Activated naive CD4-positive, alpha-beta T cell treated with anti-CD3 and anti-CD28 coated beads, Interleukin-2, amount 50 U/mL, for 72 hours (primary cell): ENCODE data around the gene PCDHGA12. TPM values are rescaled to one million over a fixed set of nuclear protein-coding genes. Genes with fewer than 3 reads are reported as not detected.
"Not testable (repeated sequence)": the region's sequence is repeated elsewhere in the genome, so short reads cannot be mapped to it uniquely, and the experiment has no call there.

Experiments used
- ATAC-seq, 2 donors: fragments of 150-1000 bp; cut with Tn5 transposase; 2 replicates each; pipeline ENCODE4 v1.10.0; 2021; ENCODE audit warnings: mild to moderate bottlenecking in 2 of 2, moderate library complexity in 2 of 2
- DNase-seq, 2 donors: peaks; one replicate each; pipeline ENCODE4 v3.0.0; 2021 to 2022; ENCODE audit warnings: low spot score in 2 of 2
- H3K27ac Mint-ChIP-seq, 2 donors: one replicate each; pipeline ENCODE4 v1.8.0; 2022; ENCODE audit warnings: mild to moderate bottlenecking in 2 of 2, mixed read lengths in 2 of 2
- H3K36me3 Mint-ChIP-seq, 2 donors: one replicate each; pipeline ENCODE4 v1.8.0; 2022; ENCODE audit warnings: mixed read lengths in 2 of 2
- H3K9me3 Mint-ChIP-seq, 2 donors: one replicate each; pipeline ENCODE4 v1.8.0; 2022; ENCODE audit warnings: mixed read lengths in 2 of 2
- total RNA-seq, 2 donors: library from RNA; stranded (reverse); gene quantifications; one replicate each; pipeline ENCODE4 v1.2.3, GENCODE V29; 2022

PCDHGA12 gene
- total RNA-seq, 2 donors from 2014 or later = 0.10 to 0.16 TPM

DNA sequence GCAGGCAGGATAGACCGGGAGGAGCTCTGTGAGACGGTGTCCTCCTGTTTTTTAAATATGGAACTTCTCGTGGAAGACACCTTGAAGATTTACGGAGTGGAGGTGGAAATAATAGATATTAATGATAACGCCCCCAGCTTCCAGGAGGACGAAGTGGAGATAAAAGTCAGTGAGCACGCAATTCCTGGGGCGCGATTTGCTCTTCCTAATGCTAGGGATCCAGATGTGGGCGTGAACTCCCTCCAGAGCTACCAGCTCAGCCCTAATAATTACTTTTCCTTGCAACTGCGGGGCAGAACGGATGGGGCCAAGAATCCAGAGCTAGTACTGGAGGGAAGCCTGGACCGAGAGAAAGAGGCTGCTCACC is 8.8 kb upstream of the PCDHGA12 start:
- H3K36me3 Mint-ChIP-seq = peaks cover 52 to 70% of the 10 kb centered on the region in 2 donors
- H3K27ac Mint-ChIP-seq = peak overlapping the region in 1 of 2 donors; percentile 36
- ATAC-seq = no peak
- no peak for DNase-seq
- H3K9me3 Mint-ChIP-seq = peaks cover 25 to 33% of the 10 kb centered on the region in 2 donors

DNA sequence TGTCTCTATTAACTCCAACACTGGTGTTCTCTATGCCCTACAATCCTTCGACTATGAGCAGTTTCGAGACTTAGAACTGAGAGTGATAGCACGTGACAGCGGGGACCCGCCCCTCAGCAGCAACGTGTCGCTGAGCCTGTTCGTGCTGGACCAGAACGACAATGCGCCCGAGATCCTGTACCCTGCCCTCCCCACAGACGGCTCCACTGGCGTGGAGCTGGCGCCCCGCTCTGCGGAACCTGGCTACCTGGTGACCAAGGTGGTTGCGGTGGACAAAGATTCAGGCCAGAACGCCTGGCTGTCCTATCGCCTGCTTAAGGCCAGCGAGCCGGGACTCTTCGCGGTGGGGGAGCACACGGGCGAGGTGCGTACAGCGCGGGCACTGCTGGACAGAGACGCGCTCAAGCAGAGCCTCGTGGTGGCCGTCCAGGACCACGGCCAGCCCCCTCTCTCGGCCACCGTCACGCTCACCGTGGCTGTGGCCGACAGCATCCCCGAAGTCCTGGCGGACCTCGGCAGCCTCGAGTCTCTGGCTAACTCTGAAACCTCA is 7.5 kb upstream of the PCDHGA12 start:
- H3K27ac Mint-ChIP-seq = no peak overlapping the region
- DNase-seq (no peak), ATAC-seq (no peak)
- H3K9me3 Mint-ChIP-seq = peaks cover 29 to 37% of the 10 kb centered on the region in 2 donors
- peaks cover 50 to 75% of the 10 kb centered on the region in 2 donors for H3K36me3 Mint-ChIP-seq

DNA sequence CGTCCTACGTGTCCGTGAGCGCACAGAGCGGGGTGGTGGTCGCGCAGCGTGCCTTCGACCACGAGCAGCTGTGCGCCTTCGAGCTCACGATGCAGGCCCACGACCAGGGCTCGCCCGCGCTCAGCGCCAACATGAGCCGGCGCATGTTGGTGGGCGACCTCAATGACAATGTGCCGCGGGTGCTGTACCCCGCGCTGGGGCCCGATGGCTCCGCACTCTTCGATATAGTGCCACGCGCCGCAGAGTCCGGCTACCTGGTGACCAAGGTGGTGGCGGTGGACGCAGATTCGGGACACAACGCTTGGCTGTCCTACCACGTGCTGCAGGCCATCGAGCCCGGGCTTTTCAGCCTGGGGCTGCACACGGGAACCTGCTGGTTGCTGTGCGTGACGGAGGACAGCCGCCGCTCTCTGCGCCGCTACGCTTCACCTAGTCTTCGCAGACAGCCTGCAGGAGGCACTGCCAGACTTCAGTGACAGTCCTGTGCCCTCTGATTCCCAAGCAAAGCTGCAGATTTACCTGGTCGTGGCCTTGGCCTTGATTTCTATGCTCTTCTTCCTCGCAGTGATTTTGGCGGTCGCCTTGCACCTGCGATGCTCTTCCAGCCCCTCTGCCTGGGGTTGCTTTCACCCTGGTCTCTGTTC is 2.4 kb upstream of the PCDHGA12 start:
- peaks cover 41 to 68% of the 10 kb centered on the region in 2 donors for H3K36me3 Mint-ChIP-seq
- peak overlapping the region in 1 of 2 donors; percentile 50 for H3K27ac Mint-ChIP-seq
- ATAC-seq (no peak), DNase-seq (no peak)
- peaks cover 34 to 35% of the 10 kb centered on the region in 2 donors for H3K9me3 Mint-ChIP-seq

DNA sequence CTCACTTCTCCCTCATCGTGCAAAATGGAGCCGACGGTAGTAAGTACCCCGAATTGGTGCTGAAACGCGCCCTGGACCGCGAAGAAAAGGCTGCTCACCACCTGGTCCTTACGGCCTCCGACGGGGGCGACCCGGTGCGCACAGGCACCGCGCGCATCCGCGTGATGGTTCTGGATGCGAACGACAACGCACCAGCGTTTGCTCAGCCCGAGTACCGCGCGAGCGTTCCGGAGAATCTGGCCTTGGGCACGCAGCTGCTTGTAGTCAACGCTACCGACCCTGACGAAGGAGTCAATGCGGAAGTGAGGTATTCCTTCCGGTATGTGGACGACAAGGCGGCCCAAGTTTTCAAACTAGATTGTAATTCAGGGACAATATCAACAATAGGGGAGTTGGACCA is 979 bp downstream of the PCDHGA12 start:
- H3K27ac Mint-ChIP-seq = no peak overlapping the region
- H3K36me3 Mint-ChIP-seq = peaks cover 36 to 58% of the 10 kb centered on the region in 2 donors
- H3K9me3 Mint-ChIP-seq = peaks cover 26 to 35% of the 10 kb centered on the region in 2 donors
- DNase-seq (no peak), ATAC-seq (peak in 1 of 2 donors; percentile 37)

DNA sequence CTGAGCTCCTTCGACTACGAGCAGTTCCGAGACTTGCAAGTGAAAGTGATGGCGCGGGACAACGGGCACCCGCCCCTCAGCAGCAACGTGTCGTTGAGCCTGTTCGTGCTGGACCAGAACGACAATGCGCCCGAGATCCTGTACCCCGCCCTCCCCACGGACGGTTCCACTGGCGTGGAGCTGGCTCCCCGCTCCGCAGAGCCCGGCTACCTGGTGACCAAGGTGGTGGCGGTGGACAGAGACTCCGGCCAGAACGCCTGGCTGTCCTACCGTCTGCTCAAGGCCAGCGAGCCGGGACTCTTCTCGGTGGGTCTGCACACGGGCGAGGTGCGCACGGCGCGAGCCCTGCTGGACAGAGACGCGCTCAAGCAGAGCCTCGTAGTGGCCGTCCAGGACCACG is 2.0 kb downstream of the PCDHGA12 start:
- DNase-seq, H3K27ac Mint-ChIP-seq, ATAC-seq: not testable (repeated sequence)
- peaks cover 20 to 31% of the 10 kb centered on the region in 2 donors for H3K9me3 Mint-ChIP-seq
- H3K36me3 Mint-ChIP-seq = peaks cover 36 to 51% of the 10 kb centered on the region in 2 donors

DNA sequence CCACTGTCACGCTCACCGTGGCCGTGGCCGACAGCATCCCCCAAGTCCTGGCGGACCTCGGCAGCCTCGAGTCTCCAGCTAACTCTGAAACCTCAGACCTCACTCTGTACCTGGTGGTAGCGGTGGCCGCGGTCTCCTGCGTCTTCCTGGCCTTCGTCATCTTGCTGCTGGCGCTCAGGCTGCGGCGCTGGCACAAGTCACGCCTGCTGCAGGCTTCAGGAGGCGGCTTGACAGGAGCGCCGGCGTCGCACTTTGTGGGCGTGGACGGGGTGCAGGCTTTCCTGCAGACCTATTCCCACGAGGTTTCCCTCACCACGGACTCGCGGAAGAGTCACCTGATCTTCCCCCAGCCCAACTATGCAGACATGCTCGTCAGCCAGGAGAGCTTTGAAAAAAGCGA is 2.4 kb downstream of the PCDHGA12 start:
- Mint-ChIP-seq H3K9me3 (peaks cover 20 to 31% of the 10 kb centered on the region in 2 donors), H3K36me3 (peaks cover 36 to 48% of the 10 kb centered on the region in 2 donors)
- ATAC-seq, H3K27ac Mint-ChIP-seq, DNase-seq: not testable (repeated sequence)

DNA sequence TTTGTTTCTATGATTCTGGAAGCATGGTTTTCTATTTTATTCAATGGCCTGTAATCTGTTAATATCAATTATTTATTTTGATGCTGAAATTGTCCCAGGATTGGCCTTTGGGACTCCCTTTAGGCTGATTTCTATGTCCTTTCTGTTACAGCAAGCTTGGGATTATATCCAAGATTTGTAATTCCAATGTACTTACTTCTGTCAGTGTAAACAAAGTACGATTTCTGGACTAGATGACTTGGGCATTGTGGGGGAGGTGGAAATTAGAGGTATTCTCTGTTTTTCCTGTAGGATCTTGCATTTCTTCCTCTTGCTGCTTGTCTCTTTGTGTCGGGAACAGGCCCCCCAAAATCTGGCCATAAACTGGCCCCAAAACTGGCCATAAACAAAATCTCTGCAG is 3.7 kb downstream of the PCDHGA12 start:
- DNase-seq (no peak), ATAC-seq (no peak)
- H3K36me3 Mint-ChIP-seq = peaks cover 29 to 37% of the 10 kb centered on the region in 2 donors
- no peak overlapping the region for H3K27ac Mint-ChIP-seq
- peaks cover 16 to 25% of the 10 kb centered on the region in 2 donors for H3K9me3 Mint-ChIP-seq

DNA sequence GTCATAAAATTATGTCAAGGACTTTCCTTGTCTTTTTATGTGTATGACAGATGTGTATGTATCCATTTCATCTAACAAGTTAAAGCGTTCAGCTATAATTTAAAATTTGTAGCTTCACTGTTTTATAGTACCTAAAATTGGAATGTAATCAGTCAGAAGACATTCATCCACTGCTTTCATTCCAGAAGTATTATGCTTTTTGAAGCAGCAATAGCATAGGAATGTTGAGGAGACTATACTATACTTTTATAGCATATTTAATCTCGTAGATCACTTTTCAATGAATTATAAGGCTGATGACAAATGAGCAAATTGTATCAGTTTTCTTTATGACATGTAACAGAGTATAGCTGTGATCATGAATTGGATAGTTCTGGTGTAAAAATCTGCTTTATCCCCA is 6.9 kb downstream of the PCDHGA12 start:
- no peak overlapping the region for H3K27ac Mint-ChIP-seq
- peaks cover 3 to 11% of the 10 kb centered on the region in 2 donors for H3K9me3 Mint-ChIP-seq
- no peak for DNase-seq
- no peak for ATAC-seq
- peaks cover 13 to 17% of the 10 kb centered on the region in 2 donors for H3K36me3 Mint-ChIP-seq

DNA sequence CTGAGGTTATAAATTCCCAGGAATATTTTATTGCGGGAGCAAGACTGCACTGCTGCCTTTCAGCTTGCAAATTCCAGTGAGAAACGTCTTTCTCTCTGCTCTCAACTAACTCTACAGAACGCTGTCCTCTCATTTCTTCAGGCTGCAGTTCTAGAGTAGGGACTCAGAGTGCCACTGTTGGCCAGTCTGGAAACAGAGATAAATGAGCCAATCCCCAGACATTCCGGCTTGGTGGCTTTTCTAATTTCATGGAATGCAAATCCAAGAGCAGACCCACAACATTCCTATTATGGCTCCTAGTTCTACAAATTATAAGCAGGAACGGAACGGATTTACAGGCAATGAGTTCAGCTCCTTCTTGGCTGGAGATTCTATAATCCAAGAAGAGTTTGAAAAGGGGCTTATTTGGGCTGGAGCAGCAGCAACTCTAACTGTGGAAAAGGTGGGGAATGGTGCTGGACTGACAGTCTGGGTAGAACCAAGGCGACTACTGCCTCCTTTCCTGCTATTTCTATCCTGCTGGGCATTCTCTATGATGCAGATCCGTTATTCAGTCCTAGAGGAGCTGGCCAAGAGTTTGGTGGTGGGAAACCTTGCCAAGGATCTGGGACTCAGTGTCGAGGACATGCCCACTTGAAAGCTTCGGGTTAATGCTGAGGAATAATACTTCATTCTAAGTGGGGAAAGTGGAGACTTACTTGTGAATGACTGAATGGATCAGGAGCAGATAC is 9.3 kb downstream of the PCDHGA12 start:
- DNase-seq (no peak), ATAC-seq (no peak)
- Mint-ChIP-seq H3K27ac (no peak overlapping the region), H3K9me3 (peaks cover 3 to 5% of the 10 kb centered on the region in 2 donors), H3K36me3 (peaks cover 4 to 6% of the 10 kb centered on the region in 2 donors)

DNA sequence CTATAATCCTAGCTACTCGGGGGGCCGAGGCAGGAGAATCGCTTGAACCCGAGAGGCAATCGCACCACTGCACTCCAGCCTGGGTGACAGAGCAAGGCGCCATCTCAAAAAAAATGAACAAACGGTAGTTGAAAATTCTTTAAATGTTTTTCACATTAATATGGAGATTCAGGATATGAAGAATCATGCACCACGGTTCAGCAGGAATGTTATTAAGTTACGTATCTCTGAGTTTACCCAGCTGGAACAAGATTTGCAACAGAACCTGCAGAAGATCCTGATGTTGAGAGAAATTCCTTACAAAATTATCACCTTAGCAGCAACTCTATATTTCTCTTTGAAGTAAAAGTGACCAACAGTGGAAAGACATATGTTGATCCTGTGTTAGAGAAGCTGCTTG is 10.0 kb downstream of the PCDHGA12 start:
- H3K9me3 Mint-ChIP-seq = peaks cover 3 to 5% of the 10 kb centered on the region in 2 donors
- H3K36me3 Mint-ChIP-seq = peaks cover 4 to 6% of the 10 kb centered on the region in 2 donors
- H3K27ac Mint-ChIP-seq = no peak overlapping the region
- no peak for DNase-seq
- no peak for ATAC-seq

DNA sequence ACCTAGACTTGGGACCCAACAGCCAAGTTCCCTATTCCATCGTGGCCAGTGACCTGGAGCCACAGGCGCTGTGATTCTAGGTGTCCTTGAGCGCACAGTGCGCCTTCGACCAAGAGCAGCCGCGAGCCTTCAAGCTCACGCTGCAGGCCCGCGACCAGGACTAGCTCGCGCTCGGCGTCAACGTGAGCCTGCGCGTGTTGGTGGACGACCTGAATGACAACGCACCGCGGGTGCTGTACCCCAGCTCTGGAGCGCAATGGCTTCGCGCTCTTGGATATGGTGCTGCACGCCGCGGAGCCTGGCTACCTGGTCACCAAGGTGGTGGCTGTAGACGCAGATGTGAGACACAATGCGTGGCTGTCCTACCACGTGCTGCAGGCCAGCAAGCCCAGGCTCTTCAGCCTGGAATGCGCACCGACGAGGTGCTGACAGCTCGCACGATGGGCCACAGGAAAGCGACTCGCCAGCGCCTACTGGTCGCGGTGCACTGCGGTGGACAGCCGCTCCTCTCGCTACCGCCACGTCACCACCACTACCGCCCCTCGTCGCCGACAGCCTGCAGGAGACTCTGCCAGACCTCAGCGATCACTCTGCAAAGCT is 11.4 kb downstream of the PCDHGA12 start:
- no peak for DNase-seq
- no peak for ATAC-seq
- Mint-ChIP-seq H3K27ac (no peak overlapping the region), H3K36me3 (peaks cover 4 to 6% of the 10 kb centered on the region in 2 donors), H3K9me3 (peaks cover 3 to 5% of the 10 kb centered on the region in 2 donors)

DNA sequence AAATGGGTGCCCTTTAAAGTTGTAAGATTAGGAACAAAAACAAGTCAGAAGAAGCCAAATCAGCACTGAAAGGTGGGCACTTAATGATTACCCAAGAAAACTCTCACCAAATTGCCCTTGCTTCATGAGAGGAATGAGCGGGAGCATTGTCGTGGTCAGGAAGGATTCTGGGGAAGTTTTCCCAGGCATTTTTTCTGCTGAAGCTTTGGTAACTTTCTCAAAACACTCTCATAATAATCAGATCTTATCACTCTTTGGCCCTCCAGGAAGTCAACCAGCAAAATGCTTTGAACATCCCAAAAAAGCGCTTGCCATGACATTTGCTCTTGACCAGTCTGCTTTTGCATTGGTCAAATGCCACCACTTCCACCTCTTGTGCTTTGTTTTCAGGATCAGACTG is 35.0 kb downstream of the PCDHGA12 start:
- Mint-ChIP-seq H3K36me3 (peaks cover 0 to 5% of the 10 kb centered on the region in 2 donors), H3K9me3 (no peaks in the 10 kb centered on the region), H3K27ac (no peak overlapping the region)
- no peak for DNase-seq
- ATAC-seq = no peak

DNA sequence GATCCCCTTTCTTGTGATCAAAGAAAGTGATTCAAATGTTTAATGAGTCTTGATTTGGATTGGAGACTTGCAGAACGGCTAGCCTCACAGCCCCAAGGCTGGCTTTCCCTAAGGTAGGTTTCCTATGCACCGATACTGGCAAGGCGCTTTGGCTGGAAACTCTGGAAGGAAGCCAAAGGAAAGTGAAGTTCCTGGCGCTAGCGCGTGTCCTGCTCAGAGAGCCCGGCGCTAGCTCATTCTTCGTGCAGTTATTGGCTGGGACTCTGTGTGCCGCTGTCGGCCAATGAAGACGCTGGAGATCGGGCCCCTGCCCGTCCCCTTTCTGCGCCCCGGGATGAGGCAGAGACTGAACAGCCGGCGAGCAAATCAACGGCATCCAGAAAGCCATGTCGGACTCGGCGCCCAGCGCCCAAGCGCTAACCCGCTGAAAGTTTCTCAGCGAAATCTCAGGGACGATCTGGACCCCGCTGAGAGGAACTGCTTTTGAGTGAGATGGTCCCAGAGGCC is 45.4 kb downstream of the PCDHGA12 start, which contains the start of gene PCDHGC3:
Gene PCDHGC3 (plus strand): TSS at position 342 of the 507 bp plus-strand sequence. CDS start 151 bp downstream, at position 493.
- Mint-ChIP-seq H3K36me3 (peaks cover 17 to 19% of the 10 kb centered on the region in 2 donors), H3K9me3 (no peaks in the 10 kb centered on the region), H3K27ac (no peak within 1 kb of the TSS)
- DNase-seq (peak in 1 of 2 donors; percentile 60), ATAC-seq (peak; percentile 84 to 97)

DNA sequence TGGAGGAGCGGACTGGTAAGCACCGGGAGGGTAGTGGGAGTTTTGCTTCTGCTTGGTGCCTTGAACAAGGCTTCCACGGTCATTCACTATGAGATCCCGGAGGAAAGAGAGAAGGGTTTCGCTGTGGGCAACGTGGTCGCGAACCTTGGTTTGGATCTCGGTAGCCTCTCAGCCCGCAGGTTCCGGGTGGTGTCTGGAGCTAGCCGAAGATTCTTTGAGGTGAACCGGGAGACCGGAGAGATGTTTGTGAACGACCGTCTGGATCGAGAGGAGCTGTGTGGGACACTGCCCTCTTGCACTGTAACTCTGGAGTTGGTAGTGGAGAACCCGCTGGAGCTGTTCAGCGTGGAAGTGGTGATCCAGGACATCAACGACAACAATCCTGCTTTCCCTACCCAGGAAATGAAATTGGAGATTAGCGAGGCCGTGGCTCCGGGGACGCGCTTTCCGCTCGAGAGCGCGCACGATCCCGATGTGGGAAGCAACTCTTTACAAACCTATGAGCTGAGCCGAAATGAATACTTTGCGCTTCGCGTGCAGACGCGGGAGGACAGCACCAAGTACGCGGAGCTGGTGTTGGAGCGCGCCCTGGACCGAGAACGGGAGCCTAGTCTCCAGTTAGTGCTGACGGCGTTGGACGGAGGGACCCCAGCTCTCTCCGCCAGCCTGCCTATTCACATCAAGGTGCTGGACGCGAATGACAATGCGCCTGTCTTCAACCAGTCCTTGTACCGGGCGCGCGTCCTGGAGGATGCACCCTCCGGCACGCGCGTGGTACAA is 46.0 kb downstream of the PCDHGA12 start:
- peak; percentile 23 to 51 for ATAC-seq
- Mint-ChIP-seq H3K36me3 (peaks cover 17 to 19% of the 10 kb centered on the region in 2 donors), H3K9me3 (no peaks in the 10 kb centered on the region), H3K27ac (no peak overlapping the region)
- no peak for DNase-seq

DNA sequence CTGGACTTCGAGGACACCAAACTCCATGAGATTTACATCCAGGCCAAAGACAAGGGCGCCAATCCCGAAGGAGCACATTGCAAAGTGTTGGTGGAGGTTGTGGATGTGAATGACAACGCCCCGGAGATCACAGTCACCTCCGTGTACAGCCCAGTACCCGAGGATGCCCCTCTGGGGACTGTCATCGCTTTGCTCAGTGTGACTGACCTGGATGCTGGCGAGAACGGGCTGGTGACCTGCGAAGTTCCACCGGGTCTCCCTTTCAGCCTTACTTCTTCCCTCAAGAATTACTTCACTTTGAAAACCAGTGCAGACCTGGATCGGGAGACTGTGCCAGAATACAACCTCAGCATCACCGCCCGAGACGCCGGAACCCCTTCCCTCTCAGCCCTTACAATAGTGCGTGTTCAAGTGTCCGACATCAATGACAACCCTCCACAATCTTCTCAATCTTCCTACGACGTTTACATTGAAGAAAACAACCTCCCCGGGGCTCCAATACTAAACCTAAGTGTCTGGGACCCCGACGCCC is 46.8 kb downstream of the PCDHGA12 start:
- no peak for ATAC-seq
- H3K36me3 Mint-ChIP-seq = peaks cover 17 to 19% of the 10 kb centered on the region in 2 donors
- no peak for DNase-seq

DNA sequence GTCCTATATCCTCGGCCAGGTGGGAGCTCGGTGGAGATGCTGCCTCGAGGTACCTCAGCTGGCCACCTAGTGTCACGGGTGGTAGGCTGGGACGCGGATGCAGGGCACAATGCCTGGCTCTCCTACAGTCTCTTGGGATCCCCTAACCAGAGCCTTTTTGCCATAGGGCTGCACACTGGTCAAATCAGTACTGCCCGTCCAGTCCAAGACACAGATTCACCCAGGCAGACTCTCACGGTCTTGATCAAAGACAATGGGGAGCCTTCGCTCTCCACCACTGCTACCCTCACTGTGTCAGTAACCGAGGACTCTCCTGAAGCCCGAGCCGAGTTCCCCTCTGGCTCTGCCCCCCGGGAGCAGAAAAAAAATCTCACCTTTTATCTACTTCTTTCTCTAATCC is 47.5 kb downstream of the PCDHGA12 start:
- DNase-seq (no peak), ATAC-seq (no peak)
- Mint-ChIP-seq H3K36me3 (peaks cover 17 to 19% of the 10 kb centered on the region in 2 donors), H3K27ac (no peak overlapping the region), H3K9me3 (no peaks in the 10 kb centered on the region)

More for the DNA sequence above, 46.8 kb downstream of the PCDHGA12 start:
- Mint-ChIP-seq H3K27ac (no peak overlapping the region), H3K9me3 (no peaks in the 10 kb centered on the region)
